ENCODE data around the gene C17orf114.
A peak's percentile ranks its signal among the peaks of the same experiment; 100 is the strongest.

The C17orf114 gene

DNA sequence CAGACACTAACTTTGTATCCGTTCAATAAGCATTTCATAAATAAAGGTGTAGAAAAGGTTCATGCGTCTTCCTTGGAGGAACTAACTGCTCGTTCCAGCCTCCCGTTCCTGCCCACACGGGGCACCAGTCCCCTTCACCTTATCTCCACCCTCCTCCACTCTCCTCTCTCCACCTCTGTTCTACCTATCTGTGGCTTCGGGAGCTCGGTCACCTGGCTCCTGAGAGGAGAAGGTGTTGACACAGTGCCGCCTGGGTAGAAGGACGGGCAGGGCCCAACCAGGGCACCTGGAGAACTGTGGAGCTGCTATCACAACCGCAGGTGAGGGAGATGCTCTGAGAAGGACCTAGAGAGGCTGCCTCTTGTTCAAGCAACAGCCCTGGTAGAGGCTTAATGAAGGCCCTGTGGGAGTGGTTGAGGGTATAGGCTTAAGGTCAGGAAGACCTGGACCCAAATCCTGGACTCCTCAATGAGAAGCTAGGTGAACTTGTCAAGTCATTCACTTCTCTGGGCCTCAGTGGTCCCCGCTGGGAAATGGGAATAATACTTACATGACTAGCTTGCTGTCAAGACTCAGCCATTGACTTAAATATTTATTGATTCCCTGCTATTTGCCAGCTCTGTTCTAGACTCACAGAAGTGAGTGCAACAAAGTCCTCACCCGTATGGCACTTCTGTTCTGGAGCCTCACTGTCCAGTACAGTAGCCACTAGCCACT is 21.4 kb upstream of the C17orf114 start:
- DNase-seq (ENCODE audit: low read depth) = no peak

DNA sequence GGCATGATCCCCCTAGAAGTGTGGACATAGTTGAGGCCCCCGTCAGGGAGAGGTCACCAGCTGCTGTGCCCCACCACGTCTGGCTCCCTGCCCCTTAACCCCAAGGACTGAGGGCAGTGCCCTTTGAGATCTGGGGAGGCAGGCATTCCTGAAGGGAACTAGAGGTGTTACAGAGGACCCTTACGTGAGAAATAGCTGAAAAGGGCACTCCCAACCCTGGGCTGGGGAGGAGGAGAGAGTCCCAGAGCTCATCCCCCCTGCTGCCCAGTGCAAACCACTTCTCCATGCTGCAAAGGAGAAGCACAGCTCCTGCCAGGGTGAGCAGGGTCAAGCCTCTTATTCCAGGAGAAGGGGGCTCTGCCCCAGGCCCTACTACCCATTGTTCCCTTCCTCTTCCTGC is 20.7 kb upstream of the C17orf114 start:
- no peak for DNase-seq (ENCODE audit: low read depth)

DNA sequence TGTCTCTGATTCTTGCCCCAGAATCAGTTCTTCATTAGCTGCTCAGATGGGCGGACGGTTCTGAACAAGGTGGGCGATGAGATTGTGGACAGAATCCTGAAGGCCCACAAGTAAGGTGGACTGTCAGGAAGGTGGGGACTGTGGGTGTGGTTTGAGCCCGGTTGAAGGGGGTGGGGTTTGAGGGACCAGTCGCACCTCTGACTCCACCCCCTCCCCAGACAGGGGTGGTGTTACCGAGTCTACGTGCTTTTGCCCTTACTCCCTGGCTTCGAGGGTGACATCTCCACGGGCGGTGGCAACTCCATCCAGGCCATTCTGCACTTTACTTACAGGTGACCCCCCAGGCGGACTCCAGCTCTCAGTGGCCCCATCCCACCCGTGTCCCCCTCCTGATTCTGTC is 16.1 kb upstream of the C17orf114 start:
- no peak for DNase-seq (ENCODE audit: low read depth)

DNA sequence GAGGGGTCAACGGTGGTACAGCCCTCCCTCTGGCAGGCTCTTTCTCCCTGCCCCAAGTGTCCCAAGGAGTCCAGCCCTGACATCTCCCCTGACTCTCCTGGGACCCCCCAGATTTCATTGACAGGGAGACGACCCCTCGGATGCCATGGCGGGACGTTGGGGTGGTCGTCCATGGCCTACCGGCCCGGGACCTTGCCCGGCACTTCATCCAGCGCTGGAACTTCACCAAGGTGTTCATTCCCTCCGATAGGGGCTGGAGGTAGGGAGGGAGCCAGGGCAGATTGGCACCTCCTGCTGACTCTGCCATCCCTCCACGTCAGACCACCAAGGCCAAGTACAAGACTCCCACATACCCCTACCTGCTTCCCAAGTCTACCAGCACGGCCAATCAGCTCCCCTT is 14.7 kb upstream of the C17orf114 start:
- no peak for DNase-seq (ENCODE audit: low read depth)

DNA sequence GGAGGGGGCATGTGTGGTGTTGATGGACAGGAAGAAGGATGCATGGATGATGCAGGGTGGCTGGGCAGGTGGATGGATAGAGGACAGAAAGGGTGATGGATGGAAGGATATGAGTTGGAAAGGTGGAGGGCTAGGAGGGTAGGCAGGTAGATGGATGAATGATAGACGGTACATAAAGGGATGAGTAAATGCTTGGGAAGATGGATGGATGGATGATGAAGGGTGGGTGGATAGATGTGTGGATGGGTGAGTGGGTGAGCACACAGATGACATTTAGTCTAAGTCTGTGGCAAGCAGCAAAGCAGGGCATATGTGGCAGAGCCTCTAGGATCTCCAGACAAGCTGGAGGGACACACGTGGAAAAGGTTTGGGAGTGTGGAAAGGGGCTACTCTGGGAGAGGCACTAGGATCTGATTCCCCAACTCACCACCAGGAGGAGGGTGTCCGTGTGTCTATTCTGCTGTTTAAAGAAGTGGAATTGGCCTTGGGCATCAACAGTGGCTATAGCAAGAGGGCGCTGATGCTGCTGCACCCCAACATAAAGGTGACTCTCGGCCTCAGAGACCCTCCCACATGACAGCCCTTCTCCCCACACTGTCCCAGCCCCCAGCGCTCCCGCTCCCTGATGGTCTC is 13.0 kb upstream of the C17orf114 start:
- no peak for DNase-seq (ENCODE audit: low read depth)

DNA sequence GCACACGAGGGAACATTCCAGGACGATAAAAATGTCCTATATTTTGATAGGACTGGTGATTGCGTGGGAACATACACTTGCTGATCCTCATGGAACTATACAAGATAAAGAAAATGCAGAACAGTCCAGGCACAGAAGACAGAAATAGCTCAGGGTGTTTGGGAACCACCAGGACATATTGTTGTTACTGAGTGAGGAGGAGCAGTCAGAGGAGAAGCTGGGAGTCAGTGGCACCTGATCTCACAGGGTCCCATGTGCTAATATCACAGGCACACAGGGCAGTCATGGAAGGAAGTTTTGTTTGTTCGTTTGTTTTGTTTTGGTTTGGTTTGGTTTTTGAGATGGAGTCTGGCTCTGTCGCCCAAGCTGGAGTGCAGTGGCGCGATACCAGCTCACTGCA is 10.6 kb upstream of the C17orf114 start:
- DNase-seq (ENCODE audit: low read depth) = no peak

DNA sequence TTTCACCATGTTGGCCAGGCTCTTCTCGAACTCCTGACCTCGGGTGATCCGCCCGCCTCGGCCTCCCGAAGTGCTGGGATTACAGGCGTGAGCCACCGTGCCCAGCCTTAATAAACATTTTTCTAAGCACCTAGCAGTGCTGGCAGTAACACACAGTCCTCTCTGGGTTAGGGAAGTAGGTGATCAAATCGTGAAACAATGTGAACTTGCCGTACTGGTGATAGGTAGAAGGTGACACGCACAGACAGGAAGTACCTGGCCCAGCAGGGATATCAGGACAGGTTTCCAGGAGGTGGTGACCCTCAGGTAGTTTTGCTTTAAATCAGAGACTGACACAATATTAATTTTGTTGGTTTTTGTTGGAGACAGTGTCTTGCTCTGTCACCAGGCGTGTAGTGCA is 9.3 kb upstream of the C17orf114 start:
- no peak for DNase-seq (ENCODE audit: low read depth)

DNA sequence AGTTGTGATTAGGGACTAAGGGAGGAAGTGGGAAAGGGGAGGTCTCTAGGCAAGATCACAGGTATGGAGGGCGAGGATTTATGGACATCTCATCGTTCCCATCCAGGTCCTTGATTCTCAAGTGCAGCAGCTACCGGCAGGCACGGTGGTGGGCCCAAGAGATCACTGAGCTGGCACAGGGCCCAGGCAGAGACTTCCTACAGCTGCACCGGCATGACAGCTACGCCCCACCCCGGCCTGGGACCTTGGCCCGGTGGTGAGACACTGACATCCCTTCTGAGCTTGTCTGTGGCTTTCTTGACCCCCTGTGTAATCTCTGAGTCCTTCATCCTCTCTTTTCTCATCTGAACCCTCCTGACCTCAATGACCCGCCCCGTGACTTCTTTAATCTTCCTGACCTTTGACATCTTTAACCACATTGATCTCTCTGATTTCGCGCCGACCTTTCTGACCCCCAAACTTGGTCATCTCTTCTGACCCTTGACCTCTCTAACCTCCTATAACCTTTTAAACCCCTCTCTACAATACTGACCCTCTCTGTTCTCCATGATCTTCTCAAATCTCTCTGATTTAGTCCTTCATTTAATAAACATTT is 8.7 kb upstream of the C17orf114 start:
- DNase-seq (ENCODE audit: low read depth) = no peak

DNA sequence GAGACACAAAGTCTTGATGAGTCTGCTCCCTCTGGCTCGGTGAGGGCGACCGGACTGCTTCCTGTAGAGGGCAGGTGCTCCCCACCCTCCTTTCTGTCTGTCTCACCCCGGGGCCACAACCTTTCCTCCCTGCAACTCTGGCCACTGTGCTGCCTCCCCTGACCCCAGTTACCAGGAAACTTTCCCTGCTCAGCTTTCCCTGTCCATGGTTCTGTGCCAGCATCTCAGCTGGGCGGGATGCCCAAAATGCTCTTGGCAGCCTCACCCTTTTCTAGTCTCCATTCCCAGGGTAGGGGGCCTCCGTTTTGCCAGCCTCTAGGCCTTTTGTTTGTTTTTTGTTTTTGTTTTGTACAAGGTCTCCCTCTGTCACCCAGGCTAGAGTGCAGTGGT is 6.2 kb upstream of the C17orf114 start:
- DNase-seq (ENCODE audit: low read depth) = no peak

DNA sequence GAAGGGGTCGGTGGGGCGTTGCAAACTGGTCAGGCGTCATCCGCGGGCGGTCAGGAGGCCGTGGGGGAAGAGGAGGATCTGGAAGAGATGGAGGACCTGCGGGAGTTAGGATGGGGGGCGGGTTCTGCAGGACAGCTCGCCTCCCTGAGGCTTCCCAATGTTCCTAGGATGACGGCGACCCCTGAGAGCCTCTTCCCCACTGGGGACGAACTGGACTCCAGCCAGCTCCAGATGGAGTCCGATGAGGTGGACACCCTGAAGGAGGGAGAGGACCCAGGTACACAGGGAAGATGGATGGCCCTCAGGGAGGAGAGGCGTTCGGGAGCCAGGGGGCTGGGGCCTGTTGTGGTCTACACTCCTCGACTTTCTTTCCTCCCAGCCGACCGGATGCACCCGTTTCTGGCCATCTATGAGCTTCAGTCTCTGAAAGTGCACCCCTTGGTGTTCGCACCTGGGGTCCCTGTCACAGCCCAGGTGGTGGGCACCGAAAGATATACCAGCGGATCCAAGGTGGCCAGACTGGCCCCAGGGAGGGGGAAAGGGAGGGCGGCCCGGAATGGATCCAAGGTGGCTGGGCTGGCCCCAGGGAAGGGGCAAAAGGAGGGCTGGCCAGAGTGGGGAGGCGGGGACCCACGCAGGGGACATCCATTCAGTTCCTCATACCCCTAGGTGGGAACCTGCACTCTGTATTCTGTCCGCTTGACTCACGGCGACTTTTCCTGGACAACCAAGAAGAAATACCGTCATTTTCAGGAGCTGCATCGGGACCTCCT is 5.7 kb upstream of the C17orf114 start:
- DNase-seq (ENCODE audit: low read depth) = no peak

DNA sequence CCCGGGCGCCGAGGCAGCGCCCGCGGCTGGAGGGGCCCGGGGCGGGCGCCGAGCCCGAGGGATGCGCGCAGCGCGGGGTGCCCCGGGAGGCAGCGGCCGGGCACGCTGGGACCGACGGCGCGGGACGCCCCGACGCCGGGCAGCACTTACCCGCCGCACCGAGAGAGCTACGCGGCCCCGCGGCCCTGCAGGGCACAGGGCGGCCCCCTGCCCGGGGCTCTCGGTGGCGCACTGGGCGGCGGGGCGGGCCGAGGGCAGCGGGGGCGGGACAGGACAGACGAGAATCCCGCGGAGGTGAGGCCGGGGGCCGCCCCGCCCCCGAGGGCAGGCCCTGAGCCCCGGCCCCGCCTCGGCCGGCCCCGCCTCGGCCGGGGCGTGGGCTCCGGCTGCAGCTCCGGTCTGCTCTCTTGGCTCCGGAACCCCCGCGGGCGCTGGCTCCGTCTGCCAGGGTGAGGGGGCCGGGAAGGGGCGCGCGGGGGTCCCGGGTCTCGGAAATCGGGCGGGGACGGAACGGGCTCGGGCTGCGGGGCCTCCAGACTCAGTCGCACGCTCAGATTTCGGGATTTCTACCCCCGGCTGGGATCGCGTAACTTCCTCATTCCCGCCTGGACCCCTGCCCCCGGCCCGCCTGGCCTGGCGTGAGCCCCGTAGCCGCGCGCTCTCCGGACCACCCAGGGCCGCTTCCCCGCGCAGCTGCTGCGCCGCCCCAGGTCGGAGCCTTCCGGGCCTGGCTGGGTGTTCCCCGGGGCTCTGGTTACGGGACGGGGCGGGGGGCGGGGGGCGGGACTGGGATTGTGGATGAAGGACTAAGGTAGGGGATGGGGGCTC is 4.9 kb upstream of the C17orf114 start, which contains the start of gene PLD2:
Gene PLD2, plus strand, starts transcription at position 376 of the 828 bp plus-strand sequence. CDS start 621 bp downstream, outside the sequence.
- peak; percentile 60 for DNase-seq (ENCODE audit: low read depth)

DNA sequence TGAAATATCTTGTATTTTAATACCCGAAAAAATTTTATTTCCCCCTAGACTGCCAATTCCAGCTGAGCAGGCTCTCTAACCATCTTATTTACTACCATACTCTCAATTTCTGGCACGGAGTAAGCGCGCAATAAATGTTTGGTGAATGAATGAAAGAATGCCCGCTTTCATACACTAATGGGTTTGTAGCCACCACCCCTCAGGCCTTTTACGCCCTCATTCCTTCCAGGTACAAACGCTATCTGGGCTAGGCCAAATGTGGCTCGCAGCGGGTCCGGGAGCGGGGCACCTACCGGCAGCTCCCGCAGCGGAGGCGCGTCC is 4.3 kb upstream of the C17orf114 start:
- no peak for DNase-seq (ENCODE audit: low read depth)

DNA sequence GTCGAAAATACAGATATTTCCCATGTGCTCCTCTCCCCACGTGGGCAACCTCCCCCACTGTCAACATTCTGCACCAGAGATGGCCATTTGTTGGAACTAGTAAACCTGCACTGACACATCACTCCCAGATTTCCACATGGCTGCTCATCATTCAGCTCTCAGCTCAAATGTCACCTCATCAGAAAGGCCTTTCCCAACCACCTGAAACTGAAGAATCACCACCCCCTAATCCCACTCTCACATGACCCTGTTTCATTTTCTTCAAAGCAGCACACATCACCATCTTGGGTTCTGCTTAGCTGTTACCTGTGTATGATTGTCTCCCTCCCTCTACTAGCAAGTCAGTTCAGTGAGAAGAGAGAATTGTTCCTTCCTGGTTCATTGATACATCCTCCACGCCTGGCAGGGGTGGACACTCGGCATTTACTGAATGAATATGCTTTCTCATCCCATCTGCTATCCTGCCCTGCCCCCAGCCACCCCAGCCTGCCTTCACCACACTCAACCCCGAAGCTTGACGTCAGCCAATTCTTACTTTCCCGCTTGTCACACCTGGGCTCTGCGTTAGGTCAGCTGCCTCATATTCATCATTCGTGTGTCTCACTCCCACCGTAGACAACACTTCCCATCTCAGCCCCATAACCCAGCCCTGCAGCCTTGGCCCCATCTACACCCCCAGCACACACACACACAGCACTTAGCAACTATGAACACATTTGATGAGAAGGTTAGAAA is 1.5 kb downstream of the C17orf114 start:
- no peak for DNase-seq (ENCODE audit: low read depth)

DNA sequence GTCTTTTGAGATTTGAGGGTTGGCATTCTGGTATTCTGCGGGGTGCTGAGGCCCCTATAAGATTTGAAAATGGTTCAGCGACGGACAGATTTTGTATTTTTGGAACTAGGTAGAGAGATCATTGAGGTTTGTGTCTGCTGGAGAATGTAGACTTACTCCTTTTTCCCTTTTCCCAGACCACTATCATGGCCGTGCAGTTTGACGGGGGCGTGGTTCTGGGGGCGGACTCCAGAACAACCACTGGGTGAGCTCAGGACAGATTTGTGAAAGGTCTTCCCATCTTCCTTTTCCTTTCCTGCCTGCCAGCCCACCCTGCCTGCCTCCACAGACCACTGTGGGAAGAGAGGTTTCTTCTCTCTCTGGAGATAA is 5.6 kb downstream of the C17orf114 start:
- DNase-seq (ENCODE audit: low read depth) = peak; percentile 30

DNA sequence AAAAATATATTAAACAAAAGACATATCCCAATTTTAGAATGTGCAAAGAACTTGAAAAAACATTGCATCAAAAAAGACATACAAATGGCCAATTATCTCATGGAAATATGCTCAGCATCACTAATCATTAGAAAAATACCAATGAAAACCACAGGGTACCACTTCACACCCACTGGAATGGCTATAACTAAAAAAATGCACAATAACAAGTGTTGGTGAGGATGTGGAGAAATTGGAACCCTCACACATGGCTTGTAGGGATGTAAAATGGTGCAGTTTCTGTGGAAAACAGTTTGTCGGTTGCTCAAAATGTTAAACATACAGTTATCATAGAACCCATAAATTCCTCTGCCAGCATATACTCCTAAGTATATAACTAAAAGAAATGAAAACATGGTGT is 7.0 kb downstream of the C17orf114 start:
- no peak for DNase-seq (ENCODE audit: low read depth)

DNA sequence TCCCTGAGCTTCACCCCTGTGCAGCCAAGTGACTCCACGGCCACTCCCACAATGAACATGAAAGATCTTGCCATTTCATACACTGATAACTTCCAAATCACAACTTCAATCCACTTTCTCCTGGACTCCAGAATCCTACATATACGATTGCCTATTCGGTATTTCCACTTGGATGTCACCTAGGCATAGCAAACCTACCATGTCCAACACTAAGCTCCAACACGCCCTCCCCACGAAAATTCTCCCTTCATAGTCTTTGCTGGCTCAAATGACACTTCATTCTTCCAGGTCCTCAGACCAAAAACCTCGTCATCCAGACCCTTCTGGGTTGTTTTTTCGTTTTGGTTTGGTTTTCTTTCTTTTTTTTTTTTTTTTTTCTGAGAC is 11.4 kb downstream of the C17orf114 start:
- no peak for DNase-seq (ENCODE audit: low read depth)

DNA sequence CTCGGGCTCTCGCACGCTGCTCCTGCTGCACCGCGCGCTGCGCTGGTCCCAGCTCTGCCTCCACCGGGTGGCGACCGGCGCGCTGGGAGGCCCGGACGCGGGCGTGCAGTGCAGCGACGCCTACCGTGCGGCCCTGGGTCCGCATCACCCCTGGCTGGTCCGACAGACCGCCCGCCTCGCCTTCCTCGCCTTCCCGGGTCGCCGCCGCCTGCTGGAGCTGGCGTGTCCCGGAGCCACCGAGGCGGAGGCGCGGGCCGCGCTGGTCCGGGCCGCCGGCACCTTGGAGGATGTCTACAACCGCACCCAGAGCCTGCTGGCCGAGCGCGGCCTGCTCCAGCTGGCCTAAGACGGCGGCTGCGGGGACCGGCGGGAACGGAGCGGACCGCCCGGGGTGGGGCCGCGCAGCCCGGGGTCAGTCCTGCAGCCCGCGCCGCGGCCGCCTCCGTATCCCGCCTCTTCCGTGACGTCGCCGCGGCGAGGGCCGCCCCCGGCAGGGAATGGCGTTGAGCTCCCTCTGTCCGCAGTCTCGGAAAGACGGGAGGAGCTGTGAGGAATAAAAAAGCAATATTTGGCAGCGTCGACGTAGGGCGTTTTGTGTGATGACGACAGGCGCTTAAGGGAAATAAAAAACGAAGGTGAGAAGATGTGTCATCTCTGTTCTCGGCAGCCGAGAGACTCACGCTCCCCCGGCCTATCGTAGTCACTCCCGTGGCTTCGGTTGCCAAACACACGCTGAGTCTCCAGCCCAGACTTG is 12.0 kb downstream of the C17orf114 start:
- DNase-seq (ENCODE audit: low read depth) = peak; percentile 96

DNA sequence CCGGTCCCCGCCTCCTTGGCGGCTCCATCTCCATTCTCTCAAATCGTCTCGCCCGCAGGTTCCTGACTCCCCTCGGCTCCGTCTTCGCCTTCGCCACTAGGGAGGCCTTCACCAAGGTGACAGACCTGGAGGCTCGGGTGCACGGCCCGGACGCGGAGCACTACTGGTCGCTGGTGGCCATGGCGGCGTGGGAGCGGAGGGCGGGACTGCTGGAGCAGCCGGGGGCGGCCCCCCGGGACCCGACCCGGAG is 12.5 kb downstream of the C17orf114 start:
- DNase-seq (ENCODE audit: low read depth) = no peak

DNA sequence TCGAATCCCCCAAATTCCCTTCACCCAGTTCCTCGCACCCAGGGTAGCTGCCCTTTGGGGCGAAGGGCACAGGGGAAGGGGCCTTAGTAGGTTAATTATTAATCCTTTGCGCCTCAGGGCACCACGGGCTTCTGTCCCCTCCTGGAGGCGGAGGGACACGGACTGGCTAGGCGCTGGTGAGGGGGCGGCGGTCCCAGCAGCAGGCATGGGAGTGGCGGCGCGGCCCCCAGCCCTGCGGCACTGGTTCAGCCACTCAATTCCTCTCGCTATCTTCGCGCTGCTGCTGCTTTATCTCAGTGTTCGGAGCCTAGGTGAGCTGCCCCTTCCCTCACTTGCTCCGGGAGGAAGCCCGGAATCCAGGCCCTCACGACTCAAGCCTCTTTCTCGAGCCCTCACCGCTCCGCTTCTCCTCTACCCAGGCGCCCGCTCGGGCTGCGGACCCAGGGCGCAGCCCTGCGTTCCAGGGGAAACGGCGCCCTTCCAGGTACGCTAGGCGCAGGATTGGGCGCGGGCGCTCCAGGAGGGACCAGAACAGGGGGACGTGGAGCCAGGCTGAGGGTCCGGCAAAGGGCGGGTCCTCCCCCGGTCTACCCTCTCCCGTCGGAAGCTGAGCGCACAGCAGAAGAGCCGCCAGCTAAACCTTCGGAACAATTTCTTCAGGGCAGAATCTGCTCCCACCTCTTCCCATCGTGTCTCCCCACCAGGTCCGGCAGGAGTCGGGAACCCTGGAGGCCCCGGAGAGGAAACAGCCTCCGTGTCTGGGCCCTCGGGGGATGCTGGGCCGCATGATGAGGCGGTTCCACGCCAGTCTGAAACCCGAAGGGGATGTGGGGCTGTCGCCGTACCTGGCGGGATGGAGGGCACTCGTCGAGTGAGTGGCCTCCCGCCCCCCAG is 13.1 kb downstream of the C17orf114 start, which contains the start of gene GLTPD2:
Gene GLTPD2, plus strand, starts transcription at position 158 of the 894 bp plus-strand sequence. Its CDS starts 48 bp downstream, at position 206.
- DNase-seq (ENCODE audit: low read depth) = no peak

Data from amniotic epithelial cell (primary cell).